HepG2 (cell line): ENCODE data around the gene SNED1. TPM values are rescaled to one million over a fixed set of nuclear protein-coding genes. Genes with fewer than 3 reads are reported as not detected.

ENCODE experiments used
- KDM2A ChIP-seq: sonication (generic); formaldehyde crosslinking; IDR thresholded peaks from 2 replicates; pipeline ENCODE4 v1.4.0; 2020; ENCODE audit warnings: low read depth, missing genetic modification reagents, borderline replicate concordance
- MAF1 ChIP-seq: sonication (generic); formaldehyde crosslinking; IDR thresholded peaks from 2 replicates; pipeline ENCODE4 v1.5.0; 2020; ENCODE audit warnings: missing genetic modification reagents, borderline replicate concordance
- MAX ChIP-seq: IDR thresholded peaks from 2 replicates; pipeline ENCODE4 v1.6.1; 2012; ENCODE audit warnings: inconsistent platforms
- MYC ChIP-seq: sonication (generic); formaldehyde crosslinking; IDR thresholded peaks from 2 replicates; pipeline ENCODE4 v1.9.0; 2021; ENCODE audit warnings: missing genetic modification reagents, borderline replicate concordance
- PATZ1 ChIP-seq: sonication (generic); formaldehyde crosslinking; IDR thresholded peaks from 2 replicates; pipeline ENCODE4 v1.4.0; 2020; ENCODE audit warnings: missing genetic modification reagents
- ZFY ChIP-seq: sonication (generic); formaldehyde crosslinking; IDR thresholded peaks from 2 replicates; pipeline ENCODE4 v1.4.0; 2020; ENCODE audit warnings: missing genetic modification reagents
- ZNF263 ChIP-seq: sonication (generic); formaldehyde crosslinking; IDR thresholded peaks from 2 replicates; pipeline ENCODE4 v1.4.0; 2020; ENCODE audit warnings: missing genetic modification reagents
- ZNF354B ChIP-seq: sonication (generic); formaldehyde crosslinking; IDR thresholded peaks from 2 replicates; pipeline ENCODE4 v1.8.0; 2022; ENCODE audit warnings: mild to moderate bottlenecking, missing genetic modification reagents
- ZNF362 ChIP-seq: sonication (generic); formaldehyde crosslinking; IDR thresholded peaks from 2 replicates; pipeline ENCODE4 v1.4.0; 2020; ENCODE audit warnings: missing genetic modification reagents, mild to moderate bottlenecking, borderline replicate concordance
- ZNF564 ChIP-seq: sonication (generic); formaldehyde crosslinking; IDR thresholded peaks from 2 replicates; pipeline ENCODE4 v1.8.1; 2023; ENCODE audit warnings: mild to moderate bottlenecking, missing genetic modification reagents
- polyA plus RNA-seq, 8 experiments: library from polyadenylated mRNA; depleted of rRNA in 3 of 8; stranded (reverse) in 7 of 8; unstranded in 1 of 8; fragments of >200 nt; fragmentation: Illumina TruSeq in 4 of 8; extraction: Trizol in 4 of 8; gene quantifications; 2 replicates each; pipeline versions ENCODE4 v1.2.1 to v1.2.3, GENCODE V29; 2011 to 2016; ENCODE audit warnings: low read depth in 4 of 8, missing spikeins in 1 of 8, mixed read lengths in 1 of 8; ENCODE audit not compliant: insufficient read depth in 1 of 8
- total RNA-seq, 5 experiments: library from RNA; depleted of rRNA; stranded (reverse); fragments of >200 nt; fragmentation: Illumina TruSeq; extraction: Trizol; gene quantifications; 2 replicates each; pipeline ENCODE4 v1.2.3, GENCODE V29; 2016; ENCODE audit warnings: low read depth in 1 of 5

Gene SNED1
- total and polyA plus RNA-seq, 2 of the 13 experiments (the other 11 are each of a cell fraction or from before 2014, with no cell fraction given) = 0.15 to 0.65 TPM

GRCh38 chr2:241081190-241081642 is 82.8 kb downstream of the SNED1 start (continued):
- TF ChIP-seq PATZ1 (CRISPR knock-in tag) (peak; percentile 43; the same call in 1 of the 2 replicates), ZNF564 (CRISPR knock-in tag) (no peak), KDM2A (CRISPR knock-in tag) (peak; percentile 43), MAX (no peak), MAF1 (0 out of 2 replicates have a peak, but pooled peaks have one; percentile 45), ZNF263 (CRISPR knock-in tag) (peak; percentile 90), ZFY (peak; percentile 48; the same call in 1 of the 2 replicates), ZNF362 (CRISPR knock-in tag) (no peak), MYC (CRISPR knock-in tag) (peak; percentile 46; the same call in 1 of the 2 replicates), ZNF354B (CRISPR knock-in tag) (no peak)
